Superior temporal gyrus (tissue), 1 donor: Measurements from ENCODE around the gene MINK1.
A peak's percentile ranks its signal among the peaks of the same experiment; 100 is the strongest.
"Not testable (repeated sequence)": the region's sequence is repeated elsewhere in the genome, so short reads cannot be mapped to it uniquely, and the experiment has no call there.

Experiments used
- DNase-seq: peaks from one replicate; pipeline ENCODE4 v3.0.0-alpha.2; 2016; ENCODE audit errors: extremely low spot score

MINK1 gene

DNA sequence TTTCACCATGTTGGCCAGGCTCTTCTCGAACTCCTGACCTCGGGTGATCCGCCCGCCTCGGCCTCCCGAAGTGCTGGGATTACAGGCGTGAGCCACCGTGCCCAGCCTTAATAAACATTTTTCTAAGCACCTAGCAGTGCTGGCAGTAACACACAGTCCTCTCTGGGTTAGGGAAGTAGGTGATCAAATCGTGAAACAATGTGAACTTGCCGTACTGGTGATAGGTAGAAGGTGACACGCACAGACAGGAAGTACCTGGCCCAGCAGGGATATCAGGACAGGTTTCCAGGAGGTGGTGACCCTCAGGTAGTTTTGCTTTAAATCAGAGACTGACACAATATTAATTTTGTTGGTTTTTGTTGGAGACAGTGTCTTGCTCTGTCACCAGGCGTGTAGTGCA is 21.7 kb upstream of the MINK1 start:
- DNase-seq = no peak

- DNase-seq = no peak
These were observed 20.4 kb upstream of the MINK1 start for GRCh38 chr17:4812690-4813089.

GRCh38 chr17:4815043-4815675 is 18.0 kb upstream of the MINK1 start:
- DNase-seq = no peak

DNA sequence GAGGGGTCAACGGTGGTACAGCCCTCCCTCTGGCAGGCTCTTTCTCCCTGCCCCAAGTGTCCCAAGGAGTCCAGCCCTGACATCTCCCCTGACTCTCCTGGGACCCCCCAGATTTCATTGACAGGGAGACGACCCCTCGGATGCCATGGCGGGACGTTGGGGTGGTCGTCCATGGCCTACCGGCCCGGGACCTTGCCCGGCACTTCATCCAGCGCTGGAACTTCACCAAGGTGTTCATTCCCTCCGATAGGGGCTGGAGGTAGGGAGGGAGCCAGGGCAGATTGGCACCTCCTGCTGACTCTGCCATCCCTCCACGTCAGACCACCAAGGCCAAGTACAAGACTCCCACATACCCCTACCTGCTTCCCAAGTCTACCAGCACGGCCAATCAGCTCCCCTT is 16.3 kb upstream of the MINK1 start:
- no peak for DNase-seq

DNA sequence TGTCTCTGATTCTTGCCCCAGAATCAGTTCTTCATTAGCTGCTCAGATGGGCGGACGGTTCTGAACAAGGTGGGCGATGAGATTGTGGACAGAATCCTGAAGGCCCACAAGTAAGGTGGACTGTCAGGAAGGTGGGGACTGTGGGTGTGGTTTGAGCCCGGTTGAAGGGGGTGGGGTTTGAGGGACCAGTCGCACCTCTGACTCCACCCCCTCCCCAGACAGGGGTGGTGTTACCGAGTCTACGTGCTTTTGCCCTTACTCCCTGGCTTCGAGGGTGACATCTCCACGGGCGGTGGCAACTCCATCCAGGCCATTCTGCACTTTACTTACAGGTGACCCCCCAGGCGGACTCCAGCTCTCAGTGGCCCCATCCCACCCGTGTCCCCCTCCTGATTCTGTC is 14.9 kb upstream of the MINK1 start:
- no peak for DNase-seq

DNA sequence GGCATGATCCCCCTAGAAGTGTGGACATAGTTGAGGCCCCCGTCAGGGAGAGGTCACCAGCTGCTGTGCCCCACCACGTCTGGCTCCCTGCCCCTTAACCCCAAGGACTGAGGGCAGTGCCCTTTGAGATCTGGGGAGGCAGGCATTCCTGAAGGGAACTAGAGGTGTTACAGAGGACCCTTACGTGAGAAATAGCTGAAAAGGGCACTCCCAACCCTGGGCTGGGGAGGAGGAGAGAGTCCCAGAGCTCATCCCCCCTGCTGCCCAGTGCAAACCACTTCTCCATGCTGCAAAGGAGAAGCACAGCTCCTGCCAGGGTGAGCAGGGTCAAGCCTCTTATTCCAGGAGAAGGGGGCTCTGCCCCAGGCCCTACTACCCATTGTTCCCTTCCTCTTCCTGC is 10.3 kb upstream of the MINK1 start:
- no peak for DNase-seq

GRCh38 chr17:4823373-4824089 is 9.6 kb upstream of the MINK1 start:
- no peak for DNase-seq

GRCh38 chr17:4827399-4827798 is 5.7 kb upstream of the MINK1 start:
- no peak for DNase-seq

DNA sequence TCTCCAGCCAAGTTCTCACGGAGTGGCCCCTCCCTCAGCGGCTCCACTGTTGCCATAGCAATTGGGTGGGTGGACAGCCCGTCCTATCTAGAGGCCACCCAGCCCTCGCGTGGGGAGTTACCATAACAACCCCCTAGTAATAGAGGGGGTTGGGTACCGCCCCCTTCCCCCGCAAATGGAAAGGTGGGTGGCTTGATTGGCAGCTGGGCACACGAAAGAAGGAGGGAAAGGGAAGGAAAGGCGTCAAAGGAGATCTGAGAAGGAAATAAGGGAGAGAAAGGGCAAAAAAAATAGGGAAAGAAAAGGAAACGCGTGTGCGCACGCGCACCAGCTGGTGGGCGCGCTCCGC is 337 bp upstream of the MINK1 start:
- DNase-seq = not testable (repeated sequence)

DNA sequence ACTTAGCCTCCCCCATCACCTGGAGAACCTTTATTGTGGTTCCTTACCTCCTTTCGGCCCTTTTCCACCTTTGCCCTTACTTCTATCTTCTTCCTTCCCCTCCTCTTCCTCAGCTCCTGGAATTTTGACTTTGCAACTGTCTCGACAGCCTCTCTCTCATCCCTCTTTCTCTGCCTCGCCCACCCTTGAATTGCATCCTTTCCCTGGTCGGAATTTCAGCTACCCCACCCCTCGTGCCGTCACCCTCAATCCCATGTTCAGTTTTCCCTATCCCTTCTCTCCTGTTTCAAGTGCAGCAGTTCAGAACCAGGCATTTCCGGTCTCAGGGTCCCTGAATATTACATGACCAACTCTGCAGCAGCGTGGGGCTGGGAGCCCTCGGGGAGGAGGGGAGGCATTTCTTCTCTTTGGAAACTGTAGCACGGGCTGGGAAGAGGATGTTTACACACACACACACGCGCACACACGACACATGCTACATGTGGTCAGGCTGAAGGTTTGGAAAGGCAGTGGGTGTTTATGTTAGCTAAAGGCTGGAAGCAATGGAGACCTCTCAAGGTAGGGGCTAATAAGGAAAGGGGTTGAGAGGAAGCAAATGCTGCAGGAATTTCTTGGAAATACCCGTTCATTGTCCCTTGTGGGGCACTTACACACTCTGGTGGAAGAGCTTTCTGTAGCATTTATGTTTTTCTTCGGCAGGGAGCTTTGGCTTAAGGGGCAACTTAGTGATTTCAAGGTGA is 971 bp downstream of the MINK1 start:
- peak; percentile 40 for DNase-seq

DNA sequence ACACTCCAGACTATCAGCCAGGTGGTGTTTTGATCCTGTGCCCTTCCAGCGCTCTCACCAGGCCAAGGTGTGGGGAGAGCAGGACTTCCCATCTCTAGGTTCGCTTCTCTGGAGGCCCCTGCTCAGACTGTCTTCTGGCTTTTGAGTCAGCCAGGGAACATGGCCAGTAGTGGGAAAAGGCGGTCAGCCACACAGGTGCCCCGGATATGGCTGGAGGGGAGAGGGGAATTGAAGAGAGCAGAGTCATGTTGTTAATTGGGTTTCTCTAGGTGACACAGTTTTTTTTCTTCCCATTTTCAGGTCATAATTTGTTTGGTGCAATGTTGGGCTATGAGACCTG is 1.5 kb downstream of the MINK1 start:
- DNase-seq = no peak

GRCh38 chr17:4836221-4836620 is 3.1 kb downstream of the MINK1 start:
- DNase-seq = peak; percentile 15

- DNase-seq = peak; percentile 68
These were observed 4.5 kb downstream of the MINK1 start for GRCh38 chr17:4837471-4838308.

GRCh38 chr17:4838309-4838785 is 5.2 kb downstream of the MINK1 start:
- no peak for DNase-seq

GRCh38 chr17:4839221-4839620 is 6.1 kb downstream of the MINK1 start:
- no peak for DNase-seq

DNA sequence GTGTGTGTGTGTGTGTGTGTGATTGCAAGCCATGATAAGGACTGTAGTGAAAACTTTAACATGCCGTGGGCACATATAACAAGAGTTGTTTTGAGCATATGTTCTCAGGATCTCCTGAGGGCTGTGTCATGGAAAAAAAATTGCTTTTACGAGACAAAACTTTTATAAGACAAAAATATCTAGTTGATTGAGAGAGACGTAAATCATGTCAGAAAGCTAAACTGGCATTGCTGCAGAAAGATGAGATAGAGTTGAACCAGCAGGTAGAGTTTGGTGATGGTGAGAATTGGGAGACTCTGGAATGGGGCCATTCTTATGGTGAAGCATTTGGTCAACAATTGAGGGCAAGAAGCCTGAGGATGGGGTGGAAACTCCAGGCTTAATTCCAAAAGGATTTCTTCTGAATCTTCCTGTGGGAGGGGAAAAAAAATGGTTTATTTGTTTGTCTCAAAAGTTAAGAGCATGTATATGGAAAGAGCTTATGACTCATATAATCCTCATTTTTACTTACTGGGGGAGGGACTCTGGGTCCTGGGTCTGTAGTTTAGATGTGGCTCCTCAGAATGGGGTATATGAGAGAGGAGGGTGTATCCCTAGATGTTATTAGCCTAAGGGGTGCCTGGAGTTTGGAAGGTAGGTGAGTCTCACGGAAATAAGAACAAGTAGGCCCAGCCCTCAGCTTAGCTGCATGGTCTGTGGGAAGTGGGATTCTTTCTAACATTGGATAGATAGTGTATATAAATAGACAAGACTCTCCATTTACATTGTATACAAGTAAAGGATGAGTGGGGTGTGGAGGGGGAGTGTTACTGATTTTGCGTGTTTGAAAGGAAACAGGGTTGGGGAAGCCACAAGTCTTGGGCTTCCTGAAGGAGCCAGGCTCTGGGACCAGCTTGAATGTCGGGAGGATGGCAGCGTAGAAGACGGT is 7.1 kb downstream of the MINK1 start:
- DNase-seq = no peak

- no peak for DNase-seq
These were observed 7.7 kb downstream of the MINK1 start for GRCh38 chr17:4840893-4841242.

DNA sequence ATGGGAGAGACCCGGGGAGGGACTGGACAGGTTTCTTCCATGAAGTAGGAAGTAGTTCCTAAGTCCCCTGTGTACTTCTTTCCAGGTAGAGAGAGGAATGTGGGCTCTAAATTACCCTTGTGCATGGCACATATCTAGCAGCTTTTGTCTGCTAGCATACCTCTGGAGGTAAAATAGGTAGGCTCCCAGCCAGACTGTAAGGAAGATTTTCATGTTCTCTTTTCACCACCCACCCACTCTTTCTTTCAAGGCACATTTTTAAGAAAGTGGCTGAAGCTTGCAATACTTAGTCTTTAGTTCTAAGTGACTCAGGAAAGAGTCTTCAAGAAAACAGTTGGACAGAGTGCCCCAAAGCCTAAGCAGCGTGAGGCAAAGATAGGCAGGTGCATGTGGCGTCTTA is 9.2 kb downstream of the MINK1 start:
- peak; percentile 38 for DNase-seq

GRCh38 chr17:4843321-4844000 is 10.3 kb downstream of the MINK1 start:
- no peak for DNase-seq

GRCh38 chr17:4845118-4845517 is 12.0 kb downstream of the MINK1 start:
- no peak for DNase-seq
